ENCODE data around the gene UCHL3. TPM values are rescaled to one million over a fixed set of nuclear protein-coding genes. Genes with fewer than 3 reads are reported as not detected.

UCHL3 gene
- total and polyA plus RNA-seq, 5 donors, result 16.2 to 26.8 (median 16.8) TPM

- DNase-seq, result no peak
- WGBS, result 80% methylated on average over 4 of the region's 4 CpGs
- no peaks in the 10 kb centered on the region for H3K27me3 ChIP-seq (ENCODE audit: control insufficient read depth, insufficient read depth)
- H3K27ac ChIP-seq (ENCODE audit: low read length), result no peak overlapping the region
- no peak overlapping the region for H3K4me3 ChIP-seq (ENCODE audit: low read length)
- intact Hi-C loops (cut with DNase I), result no loop called here
- ATAC-seq, result no peak
- no peaks in the 10 kb centered on the region for H3K9me3 ChIP-seq (ENCODE audit: control insufficient read depth, low read length)
- H3K4me1 ChIP-seq (ENCODE audit: control insufficient read depth, insufficient read depth, low read length), result no peaks in the 10 kb centered on the region
Observed at GRCh38 chr13:75628801-75629200, 79.2 kb downstream of the UCHL3 start.

- DNase-seq (no peak), ATAC-seq (no peak)
- Histone ChIP-seq H3K4me3 (ENCODE audit: low read length) (no peak overlapping the region), H3K27ac (ENCODE audit: low read length) (no peak overlapping the region), H3K9me3 (ENCODE audit: control insufficient read depth, low read length) (no peaks in the 10 kb centered on the region), H3K4me1 (ENCODE audit: control insufficient read depth, insufficient read depth, low read length) (no peaks in the 10 kb centered on the region), H3K27me3 (ENCODE audit: control insufficient read depth, insufficient read depth) (no peaks in the 10 kb centered on the region)
- WGBS, result 29% methylated on average over 2 of the region's 2 CpGs
- intact Hi-C loops (cut with DNase I), result no loop called here
Observed at GRCh38 chr13:75633285-75633684, 83.7 kb downstream of the UCHL3 start.

DNA sequence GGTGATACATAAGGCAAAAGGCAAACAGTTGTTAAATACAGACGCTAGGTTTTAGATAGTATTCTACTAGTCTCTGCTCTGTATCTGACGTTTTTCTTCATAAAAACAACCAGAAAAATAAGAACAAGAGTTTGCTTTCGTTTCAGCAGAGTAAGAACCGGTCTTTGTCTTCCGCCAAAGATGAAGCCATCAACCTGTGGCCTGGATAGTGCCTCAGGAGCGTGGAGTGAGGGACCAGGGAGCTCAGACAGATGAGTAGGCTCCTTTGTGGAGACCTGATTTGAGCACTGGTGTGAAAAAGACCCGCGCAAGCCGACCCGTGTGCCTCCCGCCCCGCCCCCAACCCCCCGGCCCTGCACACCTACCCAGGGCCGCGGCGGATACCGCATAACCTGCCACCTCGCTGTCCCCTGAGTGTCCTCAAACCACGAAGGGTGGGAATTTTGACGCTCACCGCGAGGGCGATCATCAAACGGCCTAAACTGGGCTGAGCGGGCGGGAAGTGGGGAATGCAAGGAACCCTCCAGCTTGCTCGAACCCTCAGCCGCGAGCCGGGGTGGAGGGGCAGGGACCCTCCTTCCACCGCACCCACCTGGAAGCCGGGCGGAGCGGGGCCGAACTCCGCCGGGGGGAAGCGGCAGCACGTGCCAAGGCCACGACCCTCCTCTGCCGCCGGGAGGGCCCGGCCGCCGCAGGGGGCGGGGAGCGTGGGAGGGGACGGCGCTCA, 85.7 kb downstream of the UCHL3 start:
- H3K4me3 ChIP-seq (ENCODE audit: low read length), result peak overlapping the region; percentile 81
- H3K27ac ChIP-seq (ENCODE audit: low read length), result no peak overlapping the region
- no peaks in the 10 kb centered on the region for H3K4me1 ChIP-seq (ENCODE audit: control insufficient read depth, insufficient read depth, low read length)
- 25% methylated on average over 49 of the region's 49 CpGs for WGBS
- H3K27me3 ChIP-seq (ENCODE audit: control insufficient read depth, insufficient read depth), result no peaks in the 10 kb centered on the region
- intact Hi-C loops (cut with DNase I), result no loop called here
- H3K9me3 ChIP-seq (ENCODE audit: control insufficient read depth, low read length), result no peaks in the 10 kb centered on the region
- DNase-seq (peak; percentile 13 to 63 (median 50)), ATAC-seq (peak; percentile 9 to 10)

GRCh38 chr13:75635828-75636435, 86.3 kb downstream of the UCHL3 start, which contains the start of gene LMO7:
Gene LMO7 (plus strand): TSS chr13:75636330. CDS start chr13:75636658, 328 bp downstream.
- DNase-seq, result peak; percentile 60 to 81 (median 81)
- peak; percentile 86 to 90 for ATAC-seq
- WGBS, result under 1% methylated on average over 76 of the region's 76 CpGs
- Histone ChIP-seq H3K4me3 (ENCODE audit: low read length) (peak within 1 kb of the TSS; percentile 81), H3K27ac (ENCODE audit: low read length) (no peak within 1 kb of the TSS), H3K9me3 (ENCODE audit: control insufficient read depth, low read length) (no peaks in the 10 kb centered on the region), H3K27me3 (ENCODE audit: control insufficient read depth, insufficient read depth) (no peaks in the 10 kb centered on the region), H3K4me1 (ENCODE audit: control insufficient read depth, insufficient read depth, low read length) (no peaks in the 10 kb centered on the region)
- intact Hi-C loops (cut with DNase I), result no loop called here

- Histone ChIP-seq H3K27me3 (ENCODE audit: control insufficient read depth, insufficient read depth) (no peaks in the 10 kb centered on the region), H3K4me1 (ENCODE audit: control insufficient read depth, insufficient read depth, low read length) (no peaks in the 10 kb centered on the region), H3K4me3 (ENCODE audit: low read length) (peak overlapping the region; percentile 81), H3K27ac (ENCODE audit: low read length) (no peak overlapping the region), H3K9me3 (ENCODE audit: control insufficient read depth, low read length) (no peaks in the 10 kb centered on the region)
- WGBS, result 1% methylated on average over 58 of the region's 58 CpGs
- ATAC-seq (peak; percentile 57 to 59), DNase-seq (peak; percentile 19 to 64 (median 60))
- intact Hi-C loops (cut with DNase I), result no loop called here
Observed at GRCh38 chr13:75636436-75637180, 87.0 kb downstream of the UCHL3 start.

DNA sequence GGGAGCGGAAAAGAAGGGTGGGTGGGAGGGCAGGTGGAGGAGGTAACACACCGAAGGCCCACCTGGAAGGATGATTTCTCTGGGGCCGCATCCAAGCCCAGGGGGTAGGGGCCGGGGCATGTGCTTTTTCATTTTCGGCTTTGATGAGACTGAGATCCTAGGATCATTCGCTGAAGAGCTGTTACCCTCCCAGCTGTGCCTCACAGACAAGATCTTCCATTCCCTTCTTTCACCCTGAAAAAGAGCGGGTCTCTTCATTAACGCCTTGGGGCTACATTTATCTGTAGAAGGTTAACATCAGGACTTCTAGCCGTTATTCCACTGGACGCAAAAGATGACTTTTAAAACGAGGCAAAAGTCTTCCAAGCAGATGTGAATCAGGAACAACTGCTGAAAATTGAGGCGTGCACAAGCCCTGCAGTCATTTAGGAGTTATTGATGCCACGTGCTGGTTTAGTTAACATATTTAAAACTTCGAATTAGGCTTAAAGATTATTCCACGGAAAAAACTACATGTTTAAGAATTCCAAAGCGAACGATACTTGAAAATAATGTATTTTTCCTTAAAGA, 87.7 kb downstream of the UCHL3 start:
- H3K27ac ChIP-seq (ENCODE audit: low read length), result no peak overlapping the region
- WGBS, result 19% methylated on average over 17 of the region's 17 CpGs
- ATAC-seq, result no peak
- no peak for DNase-seq
- intact Hi-C loops (cut with DNase I), result no loop called here
- peak overlapping the region; percentile 81 for H3K4me3 ChIP-seq (ENCODE audit: low read length)
- no peaks in the 10 kb centered on the region for H3K27me3 ChIP-seq (ENCODE audit: control insufficient read depth, insufficient read depth)
- no peaks in the 10 kb centered on the region for H3K9me3 ChIP-seq (ENCODE audit: control insufficient read depth, low read length)
- H3K4me1 ChIP-seq (ENCODE audit: control insufficient read depth, insufficient read depth, low read length), result no peaks in the 10 kb centered on the region

DNA sequence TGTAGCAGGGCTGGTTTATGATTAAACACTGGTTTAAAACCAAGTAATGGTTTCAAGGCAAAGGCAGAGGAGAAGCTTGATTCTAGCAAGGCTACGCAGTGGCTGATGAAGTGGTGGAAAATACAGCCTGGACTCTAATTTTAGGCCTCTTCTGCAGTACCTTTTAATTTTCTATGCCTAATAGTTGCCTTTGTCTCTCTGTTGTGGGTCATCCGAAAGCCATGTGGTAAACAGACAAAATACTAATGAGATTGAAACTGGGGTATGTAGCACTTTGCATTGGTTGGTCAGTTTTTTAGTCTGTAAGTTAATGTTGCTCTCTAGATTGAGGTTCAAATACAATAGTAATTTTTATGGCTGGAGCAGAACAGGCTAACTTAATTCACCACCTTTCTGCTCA, 89.9 kb downstream of the UCHL3 start:
- intact Hi-C loops (cut with DNase I), result no loop called here
- WGBS, result 98% methylated on average over 2 of the region's 2 CpGs
- no peaks in the 10 kb centered on the region for H3K27me3 ChIP-seq (ENCODE audit: control insufficient read depth, insufficient read depth)
- H3K27ac ChIP-seq (ENCODE audit: low read length), result no peak overlapping the region
- H3K4me3 ChIP-seq (ENCODE audit: low read length), result no peak overlapping the region
- H3K4me1 ChIP-seq (ENCODE audit: control insufficient read depth, insufficient read depth, low read length), result no peaks in the 10 kb centered on the region
- ATAC-seq, result no peak
- no peak for DNase-seq
- no peaks in the 10 kb centered on the region for H3K9me3 ChIP-seq (ENCODE audit: control insufficient read depth, low read length)

DNA sequence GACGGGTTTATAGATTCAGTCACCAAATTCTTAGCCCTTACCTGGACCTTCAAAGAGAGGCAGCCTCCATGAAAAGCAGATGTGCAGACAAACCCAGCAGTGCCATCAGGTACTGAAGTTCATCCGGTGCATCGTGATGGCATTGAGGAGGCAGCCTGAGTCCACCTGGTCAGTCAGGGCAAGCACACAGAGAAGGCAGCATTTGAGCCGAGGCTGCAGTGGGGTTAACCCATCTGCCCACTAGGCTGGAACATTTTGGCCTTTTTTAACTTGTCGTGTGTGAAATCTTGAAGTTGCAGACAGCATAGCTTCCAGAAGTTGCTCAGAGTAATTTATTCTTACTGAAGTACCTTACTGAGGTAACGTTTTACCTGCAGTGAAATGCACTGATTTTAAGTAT, 91.4 kb downstream of the UCHL3 start:
- Histone ChIP-seq H3K27me3 (ENCODE audit: control insufficient read depth, insufficient read depth) (no peaks in the 10 kb centered on the region), H3K9me3 (ENCODE audit: control insufficient read depth, low read length) (no peaks in the 10 kb centered on the region), H3K4me3 (ENCODE audit: low read length) (no peak overlapping the region), H3K27ac (ENCODE audit: low read length) (no peak overlapping the region), H3K4me1 (ENCODE audit: control insufficient read depth, insufficient read depth, low read length) (no peaks in the 10 kb centered on the region)
- ATAC-seq (no peak), DNase-seq (no peak)
- WGBS, result 95% methylated on average over 6 of the region's 6 CpGs
- intact Hi-C loops (cut with DNase I), result no loop called here

DNA sequence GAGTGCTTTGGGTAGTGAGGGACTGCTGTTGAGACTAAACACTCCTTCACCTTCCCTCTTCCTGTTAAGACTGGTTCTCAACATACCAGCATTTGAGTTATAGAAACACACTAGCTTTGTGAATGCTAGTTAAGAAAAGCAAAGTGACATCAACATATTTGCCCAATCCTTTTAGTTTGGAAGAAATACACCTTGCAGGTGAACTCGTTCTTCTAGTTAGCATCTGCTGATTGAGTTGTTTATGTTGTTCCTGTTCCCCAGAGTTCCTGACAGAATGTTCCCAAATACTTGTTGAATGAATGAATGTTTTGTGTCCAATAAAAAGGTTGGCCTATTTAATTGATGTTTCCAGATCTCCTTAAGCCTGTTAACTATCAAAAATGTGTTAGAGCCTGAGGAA, 93.6 kb downstream of the UCHL3 start:
- Histone ChIP-seq H3K4me3 (ENCODE audit: low read length) (no peak overlapping the region), H3K27ac (ENCODE audit: low read length) (no peak overlapping the region), H3K4me1 (ENCODE audit: control insufficient read depth, insufficient read depth, low read length) (no peaks in the 10 kb centered on the region), H3K9me3 (ENCODE audit: control insufficient read depth, low read length) (no peaks in the 10 kb centered on the region), H3K27me3 (ENCODE audit: control insufficient read depth, insufficient read depth) (no peaks in the 10 kb centered on the region)
- DNase-seq, result no peak
- 90% methylated on average over 1 of the region's 1 CpG for WGBS
- no peak for ATAC-seq
- intact Hi-C loops (cut with DNase I), result no loop called here

DNA sequence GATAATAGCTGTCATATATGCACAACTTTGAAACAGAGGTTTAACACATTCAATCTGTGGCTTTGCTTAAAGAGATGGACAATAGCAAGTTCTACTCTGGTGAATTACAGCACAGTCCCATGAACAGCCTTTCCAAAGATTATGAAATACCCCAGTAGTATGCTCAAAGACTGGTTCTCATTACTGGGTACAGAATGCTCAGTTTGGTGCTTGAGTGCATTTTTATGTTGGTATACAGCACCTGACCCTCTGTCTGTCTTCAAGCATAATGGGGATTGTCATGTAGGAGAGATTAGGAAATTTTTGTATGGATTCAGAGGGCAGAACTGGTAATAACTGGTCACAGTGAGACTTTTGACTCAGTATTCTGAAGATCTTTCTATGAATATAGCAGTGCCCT, 94.1 kb downstream of the UCHL3 start:
- DNase-seq, result no peak
- ATAC-seq, result no peak
- intact Hi-C loops (cut with DNase I), result no loop called here
- Histone ChIP-seq H3K27me3 (ENCODE audit: control insufficient read depth, insufficient read depth) (no peaks in the 10 kb centered on the region), H3K4me3 (ENCODE audit: low read length) (no peak overlapping the region), H3K4me1 (ENCODE audit: control insufficient read depth, insufficient read depth, low read length) (no peaks in the 10 kb centered on the region), H3K9me3 (ENCODE audit: control insufficient read depth, low read length) (no peaks in the 10 kb centered on the region), H3K27ac (ENCODE audit: low read length) (no peak overlapping the region)

GRCh38 chr13:75645141-75645540, 95.5 kb downstream of the UCHL3 start:
- H3K27ac ChIP-seq (ENCODE audit: low read length), result no peak overlapping the region
- DNase-seq (no peak), ATAC-seq (no peak)
- WGBS, result 94% methylated on average over 3 of the region's 3 CpGs
- no peak overlapping the region for H3K4me3 ChIP-seq (ENCODE audit: low read length)
- intact Hi-C loops (cut with DNase I), result no loop called here
- H3K9me3 ChIP-seq (ENCODE audit: control insufficient read depth, low read length), result no peaks in the 10 kb centered on the region
- H3K27me3 ChIP-seq (ENCODE audit: control insufficient read depth, insufficient read depth), result no peaks in the 10 kb centered on the region
- H3K4me1 ChIP-seq (ENCODE audit: control insufficient read depth, insufficient read depth, low read length), result no peaks in the 10 kb centered on the region
